ENCODE measurements around the gene EPC1. TPM values are rescaled to one million over a fixed set of nuclear protein-coding genes. Genes with fewer than 3 reads are reported as not detected.

Gene EPC1
- total and polyA plus RNA-seq, 9 of the 15 experiments (the other 6 are each of a cell fraction or from before 2014, with no cell fraction given) = 7.0 to 43.6 (median 16.1) TPM

- TF ChIP-seq, protein P1, sequence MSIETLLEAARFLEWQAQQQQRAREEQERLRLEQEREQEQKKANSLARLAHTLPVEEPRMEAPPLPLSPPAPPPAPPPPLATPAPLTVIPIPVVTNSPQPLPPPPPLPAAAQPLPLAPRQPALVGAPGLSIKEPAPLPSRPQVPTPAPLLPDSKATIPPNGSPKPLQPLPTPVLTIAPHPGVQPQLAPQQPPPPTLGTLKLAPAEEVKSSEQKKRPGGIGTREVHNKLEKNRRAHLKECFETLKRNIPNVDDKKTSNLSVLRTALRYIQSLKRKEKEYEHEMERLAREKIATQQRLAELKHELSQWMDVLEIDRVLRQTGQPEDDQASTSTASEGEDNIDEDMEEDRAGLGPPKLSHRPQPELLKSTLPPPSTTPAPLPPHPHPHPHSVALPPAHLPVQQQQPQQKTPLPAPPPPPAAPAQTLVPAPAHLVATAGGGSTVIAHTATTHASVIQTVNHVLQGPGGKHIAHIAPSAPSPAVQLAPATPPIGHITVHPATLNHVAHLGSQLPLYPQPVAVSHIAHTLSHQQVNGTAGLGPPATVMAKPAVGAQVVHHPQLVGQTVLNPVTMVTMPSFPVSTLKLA (conservative IDR thresholded peaks at IDR 0.05) = no peak; a peak in 1 of 4 replicates
- TF ChIP-seq GTF2F1 (IDR thresholded peaks at IDR 0.05; ENCODE audit: low read depth, low read length) (no peak), CEBPG (CRISPR knock-in tag; IDR thresholded peaks at IDR 0.05) (no peak), CEBPG (tag; conservative IDR thresholded peaks at IDR 0.05 in 1 of 2, IDR thresholded peaks at IDR 0.05 in 1 of 2) (peak in 1 of 2 experiments; percentile 15; a peak in 1 of 4 replicates), NR2C2 (CRISPR knock-in tag; IDR thresholded peaks at IDR 0.05) (no peak), NR2C2 (tag; IDR thresholded peaks at IDR 0.05) (peak; percentile 66), ZNF518B (CRISPR knock-in tag; IDR thresholded peaks at IDR 0.05) (no peak), RFX7 (CRISPR knock-in tag; IDR thresholded peaks at IDR 0.05) (no peak), PHF8 (IDR thresholded peaks at IDR 0.05; ENCODE audit: borderline replicate concordance, low read length) (no peak), TFE3 (CRISPR knock-in tag; IDR thresholded peaks at IDR 0.05) (no peak), E2F6 (IDR thresholded peaks at IDR 0.05; ENCODE audit: borderline replicate concordance in 1 of 2, extremely low read depth in 1 of 2, insufficient read depth in 1 of 2, insufficient read length in 1 of 2, low read depth in 1 of 2, low read length in 1 of 2, poor library complexity in 1 of 2, severe bottlenecking in 1 of 2) (no peak)
- TF ChIP-seq, protein P2, sequence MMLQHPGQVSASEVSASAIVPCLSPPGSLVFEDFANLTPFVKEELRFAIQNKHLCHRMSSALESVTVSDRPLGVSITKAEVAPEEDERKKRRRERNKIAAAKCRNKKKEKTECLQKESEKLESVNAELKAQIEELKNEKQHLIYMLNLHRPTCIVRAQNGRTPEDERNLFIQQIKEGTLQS (IDR thresholded peaks at IDR 0.05) = no peak
- TF ChIP-seq, protein P2 (CRISPR knock-in tag; conservative IDR thresholded peaks at IDR 0.05) = no peak
- TF ChIP-seq, protein P3, sequence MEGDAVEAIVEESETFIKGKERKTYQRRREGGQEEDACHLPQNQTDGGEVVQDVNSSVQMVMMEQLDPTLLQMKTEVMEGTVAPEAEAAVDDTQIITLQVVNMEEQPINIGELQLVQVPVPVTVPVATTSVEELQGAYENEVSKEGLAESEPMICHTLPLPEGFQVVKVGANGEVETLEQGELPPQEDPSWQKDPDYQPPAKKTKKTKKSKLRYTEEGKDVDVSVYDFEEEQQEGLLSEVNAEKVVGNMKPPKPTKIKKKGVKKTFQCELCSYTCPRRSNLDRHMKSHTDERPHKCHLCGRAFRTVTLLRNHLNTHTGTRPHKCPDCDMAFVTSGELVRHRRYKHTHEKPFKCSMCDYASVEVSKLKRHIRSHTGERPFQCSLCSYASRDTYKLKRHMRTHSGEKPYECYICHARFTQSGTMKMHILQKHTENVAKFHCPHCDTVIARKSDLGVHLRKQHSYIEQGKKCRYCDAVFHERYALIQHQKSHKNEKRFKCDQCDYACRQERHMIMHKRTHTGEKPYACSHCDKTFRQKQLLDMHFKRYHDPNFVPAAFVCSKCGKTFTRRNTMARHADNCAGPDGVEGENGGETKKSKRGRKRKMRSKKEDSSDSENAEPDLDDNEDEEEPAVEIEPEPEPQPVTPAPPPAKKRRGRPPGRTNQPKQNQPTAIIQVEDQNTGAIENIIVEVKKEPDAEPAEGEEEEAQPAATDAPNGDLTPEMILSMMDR (IDR thresholded peaks at IDR 0.05 in 2 of 3, conservative IDR thresholded peaks at IDR 0.05 in 1 of 3; ENCODE audit: insufficient read depth in 2 of 3, low read depth in 1 of 3, low read length in 3 of 3) = peak in 2 of 3 experiments; percentile 39 to 56; a peak in 3 of 6 replicates
Measured at GRCh38 chr10:32377458-32378259, 30.7 kb upstream of the EPC1 start (continued).

Data from K562 (cell line).